IPS-20b (cell line): ENCODE results near the gene EPB41L4A.

ENCODE experiments used
- H3K27ac ChIP-seq: one replicate; pipeline ENCODE4 v1.5.1; 2013; ENCODE audit warnings: low read length
- H3K27me3 ChIP-seq: 2 replicates; pipeline ENCODE4 v1.6.1; 2013; ENCODE audit warnings: mild to moderate bottlenecking, low read length, inconsistent platforms; ENCODE audit not compliant: insufficient read depth
- H3K36me3 ChIP-seq: 2 replicates; pipeline ENCODE4 v1.6.1; 2013; ENCODE audit warnings: low read depth, mild to moderate bottlenecking, inconsistent platforms, low read length, moderate library complexity; ENCODE audit not compliant: insufficient read depth
- H3K4me1 ChIP-seq: 2 replicates; pipeline ENCODE4 v1.6.1; 2013; ENCODE audit warnings: mild to moderate bottlenecking, control low read depth, inconsistent platforms, low read length, moderate library complexity; ENCODE audit not compliant: insufficient read depth
- H3K4me3 ChIP-seq: 2 replicates; pipeline ENCODE4 v1.5.1; 2013; ENCODE audit warnings: mild to moderate bottlenecking, low read length, inconsistent platforms
- H3K9ac ChIP-seq: 2 replicates; pipeline ENCODE4 v1.6.1; 2013; ENCODE audit warnings: low read depth, mild to moderate bottlenecking, inconsistent platforms, low read length, moderate library complexity
- H3K9me3 ChIP-seq: 2 replicates; pipeline ENCODE4 v1.6.1; 2013; ENCODE audit warnings: mild to moderate bottlenecking, low read depth, low read length, inconsistent platforms; ENCODE audit not compliant: insufficient read depth

EPB41L4A gene

DNA sequence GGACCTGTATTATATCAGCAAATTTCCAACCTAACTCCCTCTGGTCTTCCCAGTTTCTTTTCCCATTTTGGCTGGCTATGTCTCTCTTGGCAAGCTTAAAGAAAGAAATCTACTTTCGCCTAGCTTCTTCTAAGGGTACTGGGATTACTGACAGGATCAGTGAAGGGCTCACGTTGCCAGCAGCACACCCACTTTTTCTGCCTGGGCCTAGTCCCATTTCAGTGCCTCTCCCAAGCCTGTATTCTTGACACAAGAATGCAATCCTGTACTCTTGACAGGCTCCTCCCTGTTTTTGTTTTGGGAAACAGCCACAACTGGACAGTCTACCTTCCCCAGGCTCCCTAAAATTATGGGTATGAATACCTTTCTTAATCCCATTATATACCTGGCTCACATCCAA is 170.5 kb downstream of the EPB41L4A start:
- no peak overlapping the region for H3K27ac ChIP-seq
- H3K36me3 ChIP-seq: no peaks in the 10 kb centered on the region
- no peaks in the 10 kb centered on the region for H3K27me3 ChIP-seq

DNA sequence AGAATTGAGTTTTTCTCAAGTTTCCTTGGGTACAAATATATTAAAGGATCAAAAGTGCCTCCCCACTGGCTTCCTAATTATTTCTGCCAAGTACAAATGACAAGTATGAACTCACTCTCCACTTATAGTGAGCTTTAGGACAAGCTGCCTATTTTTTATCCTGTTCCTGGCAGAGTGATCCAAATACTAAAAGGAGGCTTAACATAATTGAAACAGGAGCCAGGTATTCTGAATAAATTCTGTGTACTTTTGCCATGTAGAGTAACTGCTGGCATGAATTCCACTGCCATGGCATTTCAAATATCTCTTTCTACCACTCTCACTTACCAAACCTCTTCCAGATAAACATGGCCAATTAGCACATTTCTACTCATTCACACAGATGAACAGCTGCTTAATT is 171.1 kb downstream of the EPB41L4A start:
- no peaks in the 10 kb centered on the region for H3K9me3 ChIP-seq
- no peak overlapping the region for H3K9ac ChIP-seq
- no peak overlapping the region for H3K4me3 ChIP-seq
- no peaks in the 10 kb centered on the region for H3K27me3 ChIP-seq
- H3K36me3 ChIP-seq: no peaks in the 10 kb centered on the region
- no peak overlapping the region for H3K27ac ChIP-seq
- H3K4me1 ChIP-seq: peaks cover 11% of the 10 kb centered on the region; the same call in 1 of the 2 replicates

More for the DNA sequence above, 170.5 kb downstream of the EPB41L4A start:
- Histone ChIP-seq H3K4me3 (no peak overlapping the region), H3K4me1 (peaks cover 11% of the 10 kb centered on the region; the same call in 1 of the 2 replicates), H3K9ac (no peak overlapping the region), H3K9me3 (no peaks in the 10 kb centered on the region)

DNA sequence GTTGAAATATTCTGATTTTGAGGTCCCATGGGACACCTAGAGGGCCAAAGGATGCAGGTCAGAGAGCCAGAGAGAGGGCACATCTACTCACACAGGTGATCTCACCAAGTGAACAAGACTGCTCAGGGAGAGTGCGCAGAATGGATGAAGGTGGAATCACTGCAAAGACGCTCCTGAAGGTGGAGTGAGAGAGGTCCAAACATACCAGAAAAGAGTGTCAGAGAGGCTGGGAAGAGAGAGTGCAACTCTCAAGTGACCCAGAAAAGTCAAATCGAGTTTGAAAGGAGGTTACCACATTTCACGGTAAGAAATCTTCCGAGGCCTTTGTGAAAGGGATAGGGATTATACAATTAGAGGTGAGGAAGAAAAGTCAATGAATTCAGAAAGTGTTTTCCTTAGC is 173.4 kb downstream of the EPB41L4A start:
- no peak overlapping the region for H3K4me3 ChIP-seq
- no peaks in the 10 kb centered on the region for H3K9me3 ChIP-seq
- no peak overlapping the region for H3K27ac ChIP-seq
- H3K4me1 ChIP-seq: peaks cover 11% of the 10 kb centered on the region; the same call in 1 of the 2 replicates
- H3K36me3 ChIP-seq: no peaks in the 10 kb centered on the region
- H3K27me3 ChIP-seq: no peaks in the 10 kb centered on the region
- H3K9ac ChIP-seq: no peak overlapping the region

DNA sequence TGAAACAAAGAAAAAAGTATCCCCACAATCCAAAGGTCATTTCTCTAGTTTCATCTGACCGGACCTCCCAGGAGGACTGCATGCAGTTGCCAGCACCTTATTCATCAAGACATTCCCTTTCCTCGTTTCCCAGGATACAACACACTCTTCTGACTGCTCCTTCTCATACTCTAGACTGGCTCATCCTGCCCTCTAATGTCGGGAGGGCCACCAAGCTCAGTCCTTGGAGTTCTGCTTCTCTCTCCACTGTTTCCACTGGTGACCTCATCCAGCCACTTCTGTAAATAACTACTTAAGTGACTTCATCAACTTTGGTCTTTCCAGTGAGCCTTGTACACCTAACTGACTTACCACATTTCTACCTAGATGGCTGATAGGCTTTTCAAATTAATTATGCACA is 179.1 kb downstream of the EPB41L4A start:
- no peak overlapping the region for H3K27ac ChIP-seq

DNA sequence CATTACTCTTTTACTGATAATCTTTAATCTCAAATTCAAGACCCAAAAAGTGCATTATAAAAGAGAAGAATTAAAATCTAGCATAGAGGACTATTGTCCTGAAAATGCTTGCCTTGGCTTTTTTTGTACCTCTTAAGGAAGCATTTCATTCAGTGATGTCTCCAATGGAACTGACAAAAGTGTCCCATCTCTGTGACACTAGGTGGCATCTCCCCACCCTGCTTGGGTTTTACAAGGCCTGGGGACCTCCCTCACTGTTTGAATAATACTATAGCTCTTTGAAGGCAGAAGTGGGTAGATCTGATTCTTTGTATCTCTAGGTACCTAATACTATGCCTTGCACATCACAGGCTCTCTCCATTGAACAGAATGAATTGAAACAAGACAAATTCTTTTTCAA is 180.6 kb downstream of the EPB41L4A start:
- Histone ChIP-seq H3K9me3 (no peaks in the 10 kb centered on the region), H3K27ac (no peak overlapping the region), H3K36me3 (no peaks in the 10 kb centered on the region), H3K27me3 (no peaks in the 10 kb centered on the region), H3K9ac (no peak overlapping the region), H3K4me1 (peaks cover 22% of the 10 kb centered on the region; the same call in 1 of the 2 replicates), H3K4me3 (no peak overlapping the region)

More for the DNA sequence above, 179.1 kb downstream of the EPB41L4A start:
- no peak overlapping the region for H3K9ac ChIP-seq
- no peaks in the 10 kb centered on the region for H3K27me3 ChIP-seq
- peaks cover 17% of the 10 kb centered on the region; the same call in 1 of the 2 replicates for H3K4me1 ChIP-seq
- no peaks in the 10 kb centered on the region for H3K9me3 ChIP-seq
- H3K4me3 ChIP-seq: no peak overlapping the region
- no peaks in the 10 kb centered on the region for H3K36me3 ChIP-seq

DNA sequence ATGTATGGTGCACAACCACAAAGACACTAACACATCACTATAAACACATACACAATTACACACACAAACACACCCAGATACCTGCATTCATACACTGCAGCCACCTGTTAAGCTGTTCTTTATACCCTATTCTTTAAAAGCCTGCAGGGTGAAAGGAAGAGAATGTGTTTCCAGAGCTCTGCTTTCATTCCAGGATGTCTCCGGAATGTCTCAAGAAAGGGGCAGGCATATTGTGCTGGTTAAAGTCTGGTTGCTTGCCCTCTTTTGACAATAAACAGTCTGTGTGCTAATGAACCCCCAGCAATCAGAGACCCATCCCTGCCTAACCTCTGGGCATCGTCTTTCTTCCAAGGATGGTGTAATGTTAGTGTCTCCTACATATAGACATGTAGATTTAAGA is 181.6 kb downstream of the EPB41L4A start:
- H3K9me3 ChIP-seq: no peaks in the 10 kb centered on the region
- H3K9ac ChIP-seq: no peak overlapping the region
- H3K4me1 ChIP-seq: peaks cover 22% of the 10 kb centered on the region; the same call in 1 of the 2 replicates
- no peaks in the 10 kb centered on the region for H3K27me3 ChIP-seq
- no peaks in the 10 kb centered on the region for H3K36me3 ChIP-seq
- H3K27ac ChIP-seq: no peak overlapping the region
- no peak overlapping the region for H3K4me3 ChIP-seq

DNA sequence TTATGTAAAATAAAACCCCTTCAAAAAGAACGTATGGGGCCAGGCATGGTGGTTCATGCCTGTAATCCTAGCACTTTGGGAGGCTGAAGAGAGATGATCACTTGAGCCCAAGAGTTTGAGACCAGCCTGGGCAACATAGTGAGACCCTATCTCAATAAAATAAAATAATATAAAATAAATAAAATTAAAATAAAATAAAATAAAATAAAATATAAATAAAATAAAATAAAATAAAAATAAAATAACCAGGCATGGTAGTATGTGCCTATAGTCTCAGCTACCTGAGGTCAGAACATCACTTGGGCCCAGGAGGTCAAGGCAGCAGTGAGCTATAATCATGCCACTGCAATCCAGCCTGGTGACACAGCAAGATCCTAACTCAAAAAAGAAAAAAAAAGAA is 185.1 kb downstream of the EPB41L4A start:
- H3K27me3 ChIP-seq: no peaks in the 10 kb centered on the region
- peaks cover 22% of the 10 kb centered on the region; the same call in 1 of the 2 replicates for H3K4me1 ChIP-seq
- no peaks in the 10 kb centered on the region for H3K9me3 ChIP-seq
- no peak overlapping the region for H3K9ac ChIP-seq
- H3K36me3 ChIP-seq: no peaks in the 10 kb centered on the region
- no peak overlapping the region for H3K4me3 ChIP-seq
- no peak overlapping the region for H3K27ac ChIP-seq

DNA sequence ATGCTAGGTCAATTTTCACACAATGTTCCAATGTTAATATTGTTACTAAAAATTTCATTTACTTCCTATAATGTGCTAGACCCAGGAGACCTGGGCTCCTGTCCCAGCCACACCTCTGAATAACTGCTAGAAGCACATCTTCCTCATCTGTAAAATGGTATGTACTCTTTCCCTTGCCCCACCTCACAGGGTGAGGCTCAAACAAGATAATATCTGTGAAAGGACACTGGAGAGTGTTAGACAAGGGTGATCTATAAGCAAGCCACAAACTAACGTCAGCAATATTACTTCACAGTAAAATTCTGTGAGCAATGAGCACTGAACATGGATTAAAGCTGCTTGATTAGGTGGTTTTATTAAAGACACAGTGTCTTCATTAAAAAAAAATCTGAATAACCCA is 186.4 kb downstream of the EPB41L4A start:
- H3K4me1 ChIP-seq: peaks cover 13% of the 10 kb centered on the region; the same call in 1 of the 2 replicates
- no peaks in the 10 kb centered on the region for H3K9me3 ChIP-seq
- no peak overlapping the region for H3K27ac ChIP-seq
- no peaks in the 10 kb centered on the region for H3K36me3 ChIP-seq
- H3K27me3 ChIP-seq: no peaks in the 10 kb centered on the region
- H3K9ac ChIP-seq: no peak overlapping the region
- H3K4me3 ChIP-seq: no peak overlapping the region

DNA sequence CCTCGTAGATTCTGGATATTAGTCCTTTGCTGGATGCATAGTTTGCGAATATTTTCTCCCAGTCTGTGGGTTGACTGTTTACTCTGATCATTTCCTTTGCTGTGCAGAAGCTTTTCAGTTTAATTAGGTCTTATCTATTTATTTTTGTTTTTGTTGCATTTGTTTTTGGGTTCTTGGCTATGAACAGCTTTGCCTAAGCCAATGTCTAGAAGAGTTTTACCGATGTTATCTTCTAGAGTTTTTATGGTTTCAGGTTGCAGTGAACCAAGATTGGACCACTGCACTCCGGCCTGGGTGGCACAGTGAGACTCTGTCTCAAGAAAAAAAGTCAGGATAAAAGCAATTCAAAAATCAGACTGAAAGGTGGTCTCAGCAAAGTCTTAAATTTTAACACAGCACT is 188.5 kb downstream of the EPB41L4A start:
- no peaks in the 10 kb centered on the region for H3K9me3 ChIP-seq
- peaks cover 14% of the 10 kb centered on the region; the same call in 1 of the 2 replicates for H3K4me1 ChIP-seq
- no peak overlapping the region for H3K27ac ChIP-seq
- H3K9ac ChIP-seq: no peak overlapping the region
- no peak overlapping the region for H3K4me3 ChIP-seq
- no peaks in the 10 kb centered on the region for H3K36me3 ChIP-seq
- no peaks in the 10 kb centered on the region for H3K27me3 ChIP-seq

DNA sequence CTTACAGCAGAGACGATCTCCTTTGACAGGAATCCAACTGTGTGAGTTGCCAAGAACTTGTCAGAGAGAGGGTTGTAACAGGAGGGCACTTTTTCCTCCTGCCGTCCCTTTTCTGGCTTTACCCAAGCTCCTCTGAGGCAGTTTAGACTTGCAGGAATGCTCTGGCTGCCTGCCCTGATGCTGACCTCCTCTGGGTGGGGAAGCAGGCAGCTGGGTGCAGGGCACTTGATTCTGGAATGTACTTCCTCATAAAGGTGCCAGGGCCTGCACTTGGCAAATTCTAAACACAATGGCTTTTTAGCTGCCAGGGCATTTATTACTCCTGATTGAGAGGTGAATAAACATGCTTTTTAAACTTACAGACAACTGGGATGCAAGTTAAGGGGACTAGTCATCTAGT is 190.4 kb downstream of the EPB41L4A start:
- H3K4me3 ChIP-seq: no peak overlapping the region
- H3K4me1 ChIP-seq: peaks cover 11% of the 10 kb centered on the region; the same call in 1 of the 2 replicates
- no peaks in the 10 kb centered on the region for H3K27me3 ChIP-seq
- no peaks in the 10 kb centered on the region for H3K9me3 ChIP-seq
- no peak overlapping the region for H3K27ac ChIP-seq
- H3K9ac ChIP-seq: no peak overlapping the region
- H3K36me3 ChIP-seq: no peaks in the 10 kb centered on the region

DNA sequence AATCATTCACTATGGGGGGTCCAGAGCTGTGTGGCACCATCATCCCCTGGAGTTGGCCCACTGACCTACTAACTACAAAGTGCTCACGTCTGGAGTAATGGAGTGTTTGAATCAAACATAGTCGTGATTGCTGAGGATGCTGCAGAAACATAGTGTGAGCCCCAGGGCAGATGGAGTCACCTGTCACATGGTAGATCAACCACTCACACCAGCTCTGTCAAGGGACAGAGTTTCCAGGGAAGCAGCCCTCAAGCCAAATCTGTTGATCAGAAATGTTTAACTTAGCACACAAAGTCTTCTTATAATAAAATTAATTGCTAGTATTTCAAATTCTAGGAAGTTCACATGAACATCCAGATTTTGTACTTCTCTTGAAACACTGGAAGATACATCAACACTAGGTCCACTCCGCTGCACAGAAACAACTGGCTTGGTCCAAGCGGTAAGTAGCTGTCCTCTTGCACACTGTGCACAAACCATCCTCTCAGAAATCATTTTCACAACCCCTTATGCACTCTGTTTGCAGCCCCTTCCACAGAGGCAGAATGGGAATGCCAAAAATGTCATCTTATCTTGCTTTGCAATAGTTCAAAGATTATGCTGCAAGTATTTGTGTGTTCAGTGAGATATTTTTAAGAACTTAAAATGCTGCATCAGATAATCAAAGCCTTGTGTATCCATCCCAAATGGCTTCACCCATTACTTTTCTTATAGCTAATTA is 191.0 kb downstream of the EPB41L4A start:
- Histone ChIP-seq H3K4me3 (no peak overlapping the region), H3K36me3 (no peaks in the 10 kb centered on the region), H3K4me1 (peaks cover 11% of the 10 kb centered on the region; the same call in 1 of the 2 replicates), H3K9ac (no peak overlapping the region), H3K27me3 (no peaks in the 10 kb centered on the region), H3K27ac (no peak overlapping the region), H3K9me3 (no peaks in the 10 kb centered on the region)

DNA sequence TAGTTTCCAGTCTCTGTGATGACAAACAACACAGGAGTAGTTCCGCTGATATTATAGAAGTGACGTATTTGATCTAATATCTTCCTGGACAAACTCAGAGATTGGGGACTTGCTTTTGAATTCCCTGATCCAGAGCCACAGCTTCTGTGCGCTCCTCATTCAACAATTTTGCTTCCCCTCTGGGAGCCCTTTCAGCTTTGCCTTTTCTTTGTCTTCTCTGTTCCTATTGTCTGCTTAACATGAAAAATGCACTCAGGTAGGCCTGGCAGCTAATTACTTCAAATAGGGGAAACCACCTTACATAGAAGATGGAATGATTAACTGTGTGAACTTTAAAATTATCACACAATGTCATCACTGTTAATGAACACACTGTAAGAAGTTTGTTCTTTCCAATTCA is 192.9 kb downstream of the EPB41L4A start:
- no peaks in the 10 kb centered on the region for H3K9me3 ChIP-seq
- no peak overlapping the region; the same call in 1 of the 2 replicates for H3K4me3 ChIP-seq
- H3K27me3 ChIP-seq: no peaks in the 10 kb centered on the region
- peaks cover 11% of the 10 kb centered on the region; the same call in 1 of the 2 replicates for H3K4me1 ChIP-seq
- no peak overlapping the region for H3K27ac ChIP-seq
- H3K9ac ChIP-seq: peak overlapping the region; percentile 6; the same call in 1 of the 2 replicates
- no peaks in the 10 kb centered on the region for H3K36me3 ChIP-seq
